Measurements from ENCODE around the gene LIMK2. TPM values are rescaled to one million over a fixed set of nuclear protein-coding genes. Genes with fewer than 3 reads are reported as not detected.
A peak's percentile ranks its signal among the peaks of the same experiment; 100 is the strongest.

Gene LIMK2
- total RNA-seq, 6 experiments from 2014 or later, result 27.9 to 31.4 (median 28.9) TPM

GRCh38 chr22:31295831-31296657 lies 83.9 kb downstream of the LIMK2 start:
- Mint-ChIP-seq H3K36me3 (ENCODE audit: low read depth) (no peaks in the 10 kb centered on the region), H3K4me3 (peak overlapping the region; percentile 67), H3K4me1 (ENCODE audit: low read depth) (peaks cover 52% of the 10 kb centered on the region), H3K27ac (peak overlapping the region; percentile 87), H3K9me3 (no peaks in the 10 kb centered on the region), H3K27me3 (ENCODE audit: insufficient read depth) (peaks cover 6% of the 10 kb centered on the region)
- DNase-seq, result peak; percentile 22
- no peak for TF ChIP-seq CTCF (IDR thresholded peaks at IDR 0.05)

- peaks cover 11% of the 10 kb centered on the region for H3K27me3 Mint-ChIP-seq (ENCODE audit: insufficient read depth)
- TF ChIP-seq CTCF (IDR thresholded peaks at IDR 0.05), result no peak
- H3K4me3 Mint-ChIP-seq, result no peak overlapping the region
- H3K4me1 Mint-ChIP-seq (ENCODE audit: low read depth), result peaks cover 13% of the 10 kb centered on the region
- no peak overlapping the region for H3K27ac Mint-ChIP-seq
- H3K9me3 Mint-ChIP-seq, result no peaks in the 10 kb centered on the region
- DNase-seq, result no peak
- H3K36me3 Mint-ChIP-seq (ENCODE audit: low read depth), result no peaks in the 10 kb centered on the region
These were observed 88.8 kb downstream of the LIMK2 start for GRCh38 chr22:31300896-31301295.

- H3K9me3 Mint-ChIP-seq, result no peaks in the 10 kb centered on the region
- peaks cover 2% of the 10 kb centered on the region for H3K4me1 Mint-ChIP-seq (ENCODE audit: low read depth)
- DNase-seq, result no peak
These were observed 89.9 kb downstream of the LIMK2 start for GRCh38 chr22:31302006-31302405.

GRCh38 chr22:31302537-31302936 lies 90.4 kb downstream of the LIMK2 start:
- no peak overlapping the region for H3K4me3 Mint-ChIP-seq
- no peak for TF ChIP-seq CTCF (IDR thresholded peaks at IDR 0.05)
- no peaks in the 10 kb centered on the region for H3K36me3 Mint-ChIP-seq (ENCODE audit: low read depth)
- H3K27me3 Mint-ChIP-seq (ENCODE audit: insufficient read depth), result peaks cover 11% of the 10 kb centered on the region
- no peaks in the 10 kb centered on the region for H3K9me3 Mint-ChIP-seq
- H3K27ac Mint-ChIP-seq, result no peak overlapping the region
- DNase-seq, result no peak
- no peaks in the 10 kb centered on the region for H3K4me1 Mint-ChIP-seq (ENCODE audit: low read depth)

More at GRCh38 chr22:31302006-31302405, 89.9 kb downstream of the LIMK2 start:
- H3K27me3 Mint-ChIP-seq (ENCODE audit: insufficient read depth), result peaks cover 11% of the 10 kb centered on the region
- TF ChIP-seq CTCF (IDR thresholded peaks at IDR 0.05), result no peak
- no peaks in the 10 kb centered on the region for H3K36me3 Mint-ChIP-seq (ENCODE audit: low read depth)
- H3K27ac Mint-ChIP-seq, result no peak overlapping the region
- no peak overlapping the region for H3K4me3 Mint-ChIP-seq

- H3K4me3 Mint-ChIP-seq, result no peak overlapping the region
- H3K27ac Mint-ChIP-seq, result no peak overlapping the region
- peaks cover 11% of the 10 kb centered on the region for H3K27me3 Mint-ChIP-seq (ENCODE audit: insufficient read depth)
- H3K36me3 Mint-ChIP-seq (ENCODE audit: low read depth), result no peaks in the 10 kb centered on the region
- no peak for TF ChIP-seq CTCF (IDR thresholded peaks at IDR 0.05)
- no peaks in the 10 kb centered on the region for H3K4me1 Mint-ChIP-seq (ENCODE audit: low read depth)
- H3K9me3 Mint-ChIP-seq, result no peaks in the 10 kb centered on the region
- DNase-seq, result no peak
These were observed 93.1 kb downstream of the LIMK2 start for GRCh38 chr22:31305194-31305593.

All from HFFc6 (cell line).